NCI-H2029 treated with DMSO at 0.1 percent for 48 hours (cell line): ENCODE measurements around the gene SEC22A.
A peak's percentile ranks its signal among the peaks of the same experiment; 100 is the strongest.

Experiments
- DNase-seq: peaks from one replicate; lab custom pipeline; 2025; lab: John Stamatoyannopoulos, UW

The SEC22A gene

GRCh38 chr3:123201557-123202427, at the start of gene SEC22A:
TSS of gene SEC22A (plus strand) at chr3:123201943. CDS start at chr3:123209218, 7,275 bp downstream.
- DNase-seq, result peak; percentile 89

GRCh38 chr3:123152687-123153086, 49.1 kb upstream of the SEC22A start:
- no peak for DNase-seq

GRCh38 chr3:123153125-123154019, 48.4 kb upstream of the SEC22A start:
- DNase-seq, result no peak

- DNase-seq, result no peak
Measured at GRCh38 chr3:123154020-123154985, 47.4 kb upstream of the SEC22A start.

GRCh38 chr3:123155471-123156011, 46.2 kb upstream of the SEC22A start:
- no peak for DNase-seq

GRCh38 chr3:123156276-123156995, 45.3 kb upstream of the SEC22A start:
- no peak for DNase-seq

GRCh38 chr3:123157209-123157597, 44.5 kb upstream of the SEC22A start:
- peak; percentile 76 for DNase-seq

GRCh38 chr3:123157598-123158287, 44.0 kb upstream of the SEC22A start:
- DNase-seq, result peak; percentile 87

- DNase-seq, result no peak
Measured at GRCh38 chr3:123158330-123158729, 43.4 kb upstream of the SEC22A start.

GRCh38 chr3:123158899-123159390, 42.8 kb upstream of the SEC22A start:
- no peak for DNase-seq

GRCh38 chr3:123159926-123160635, 41.7 kb upstream of the SEC22A start:
- no peak for DNase-seq

GRCh38 chr3:123161167-123161566, 40.6 kb upstream of the SEC22A start:
- DNase-seq, result no peak

GRCh38 chr3:123163141-123163540, 38.6 kb upstream of the SEC22A start:
- DNase-seq, result no peak

GRCh38 chr3:123165163-123165562, 36.6 kb upstream of the SEC22A start:
- DNase-seq, result no peak

- DNase-seq, result no peak
Measured at GRCh38 chr3:123167686-123168085, 34.1 kb upstream of the SEC22A start.

GRCh38 chr3:123168122-123168521, 33.6 kb upstream of the SEC22A start:
- DNase-seq, result no peak

- no peak for DNase-seq
Measured at GRCh38 chr3:123168605-123169004, 33.1 kb upstream of the SEC22A start.

GRCh38 chr3:123169492-123169929, 32.2 kb upstream of the SEC22A start:
- no peak for DNase-seq

- DNase-seq, result no peak
Measured at GRCh38 chr3:123169930-123170329, 31.8 kb upstream of the SEC22A start.
